ENCODE results near the gene APOA5.
A peak's percentile ranks its signal among the peaks of the same experiment; 100 is the strongest.
"Not testable (repeated sequence)": the region's sequence is repeated elsewhere in the genome, so short reads cannot be mapped to it uniquely, and the experiment has no call there.

Gene APOA5, protein sequence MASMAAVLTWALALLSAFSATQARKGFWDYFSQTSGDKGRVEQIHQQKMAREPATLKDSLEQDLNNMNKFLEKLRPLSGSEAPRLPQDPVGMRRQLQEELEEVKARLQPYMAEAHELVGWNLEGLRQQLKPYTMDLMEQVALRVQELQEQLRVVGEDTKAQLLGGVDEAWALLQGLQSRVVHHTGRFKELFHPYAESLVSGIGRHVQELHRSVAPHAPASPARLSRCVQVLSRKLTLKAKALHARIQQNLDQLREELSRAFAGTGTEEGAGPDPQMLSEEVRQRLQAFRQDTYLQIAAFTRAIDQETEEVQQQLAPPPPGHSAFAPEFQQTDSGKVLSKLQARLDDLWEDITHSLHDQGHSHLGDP

DNA sequence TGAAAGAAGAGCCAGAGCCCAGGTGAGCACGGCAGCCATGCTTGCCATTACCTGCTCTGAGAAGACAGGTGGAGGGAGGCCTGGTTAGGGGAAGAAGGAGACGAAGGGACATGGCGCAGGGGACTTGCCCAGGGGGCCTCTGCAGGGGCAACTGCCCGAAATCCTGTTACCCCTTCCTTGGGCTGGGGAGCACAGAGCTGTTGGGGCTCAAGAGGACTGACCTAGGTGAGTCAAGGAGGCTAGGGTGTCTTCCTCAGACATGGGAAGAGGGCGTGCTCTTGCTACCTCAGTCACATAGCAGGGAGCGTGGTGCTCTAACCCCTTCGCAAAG, at the start of gene APOA5:
Gene APOA5 (minus strand): TSS at position 67 of the 331 bp plus-strand sequence. CDS start 19 bp downstream, at position 48.
- DNase-seq: no peak

DNA sequence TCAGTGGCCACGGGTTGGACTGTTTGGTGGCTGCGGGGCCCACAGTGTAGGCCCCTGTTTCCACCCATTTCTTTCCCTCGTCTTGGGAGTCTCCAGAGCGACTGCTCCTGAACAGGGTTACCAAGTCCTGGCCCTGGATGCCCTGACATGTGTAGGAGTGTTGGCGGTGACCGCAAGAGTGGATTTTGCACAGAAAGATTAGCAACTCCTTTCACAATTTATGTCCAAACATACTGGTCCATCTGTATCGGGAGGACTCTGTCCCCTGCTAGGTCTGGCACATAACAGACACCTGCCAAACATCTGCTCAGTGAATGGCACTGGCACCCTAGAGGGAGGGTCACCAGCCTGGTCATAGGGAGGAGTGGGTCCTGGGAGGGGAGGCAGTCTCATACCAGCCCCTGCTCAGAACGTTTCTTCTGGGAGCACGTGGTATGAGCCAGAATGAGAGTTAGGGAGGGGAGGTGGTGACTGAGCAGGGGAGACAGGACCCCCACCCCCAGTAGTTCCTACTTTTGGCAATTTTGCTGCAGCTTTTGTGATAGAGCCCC, 49.1 kb upstream of the APOA5 start:
- DNase-seq: no peak

DNA sequence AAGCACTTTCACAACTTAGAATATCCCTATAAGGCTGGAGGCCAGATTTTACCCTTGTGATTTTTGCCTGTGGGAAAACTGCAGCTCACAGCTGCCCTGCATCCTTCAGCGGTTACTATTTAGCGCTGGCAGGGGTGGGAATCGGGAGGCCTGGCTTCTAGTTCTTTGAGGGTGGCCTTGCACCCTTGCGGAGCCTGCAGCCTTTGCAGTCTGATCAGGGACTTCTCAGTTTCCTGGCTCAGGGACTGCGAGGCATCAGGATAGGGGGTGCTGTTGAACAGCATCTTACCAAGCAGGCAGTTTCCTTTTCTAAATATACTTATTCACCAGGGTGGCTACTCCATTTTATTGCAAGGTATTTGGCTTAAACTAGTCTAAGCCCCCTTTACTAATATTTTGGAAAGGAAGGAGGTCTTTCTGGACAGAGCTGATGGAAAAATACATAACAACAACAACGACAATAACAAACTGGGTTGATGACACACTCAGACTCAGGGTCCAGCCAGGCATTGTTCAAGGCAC, 48.6 kb upstream of the APOA5 start:
- no peak for DNase-seq

DNA sequence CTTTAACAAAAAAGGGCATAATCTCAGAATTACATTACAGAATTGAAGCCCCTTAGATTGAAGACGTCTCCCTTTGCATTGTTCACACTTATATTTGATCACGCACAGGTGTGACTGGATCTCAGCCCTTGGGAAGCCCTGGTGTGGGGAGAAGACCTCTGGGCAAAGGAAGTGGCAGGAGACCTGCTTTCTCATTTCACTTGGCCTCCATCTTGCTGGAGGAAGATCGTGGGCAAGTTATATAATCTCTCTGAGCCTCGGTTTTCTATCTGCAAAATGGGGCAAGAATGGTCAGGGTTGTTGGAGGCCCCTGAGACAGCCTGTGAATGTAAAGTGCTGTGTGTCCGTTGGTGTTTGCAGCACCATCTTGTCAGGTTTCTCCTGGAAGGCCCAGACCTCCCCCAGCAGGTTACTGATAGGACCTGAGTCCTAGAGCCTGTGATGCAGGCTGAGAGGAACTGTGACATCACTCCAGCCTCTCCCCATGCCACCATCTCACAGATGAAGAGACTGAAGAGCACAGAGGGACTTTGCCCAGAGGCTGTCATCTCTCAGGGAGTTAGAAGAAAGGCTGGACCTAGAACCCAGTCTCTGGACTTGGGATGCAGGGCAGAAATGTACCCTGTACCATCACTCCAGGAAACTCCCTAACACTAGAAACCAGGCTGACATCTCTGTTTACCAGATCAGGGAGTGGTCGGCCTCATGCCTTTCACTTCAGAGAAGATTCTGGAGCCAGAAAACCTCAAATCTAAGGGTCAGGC, 46.8 kb upstream of the APOA5 start:
- no peak for DNase-seq

DNA sequence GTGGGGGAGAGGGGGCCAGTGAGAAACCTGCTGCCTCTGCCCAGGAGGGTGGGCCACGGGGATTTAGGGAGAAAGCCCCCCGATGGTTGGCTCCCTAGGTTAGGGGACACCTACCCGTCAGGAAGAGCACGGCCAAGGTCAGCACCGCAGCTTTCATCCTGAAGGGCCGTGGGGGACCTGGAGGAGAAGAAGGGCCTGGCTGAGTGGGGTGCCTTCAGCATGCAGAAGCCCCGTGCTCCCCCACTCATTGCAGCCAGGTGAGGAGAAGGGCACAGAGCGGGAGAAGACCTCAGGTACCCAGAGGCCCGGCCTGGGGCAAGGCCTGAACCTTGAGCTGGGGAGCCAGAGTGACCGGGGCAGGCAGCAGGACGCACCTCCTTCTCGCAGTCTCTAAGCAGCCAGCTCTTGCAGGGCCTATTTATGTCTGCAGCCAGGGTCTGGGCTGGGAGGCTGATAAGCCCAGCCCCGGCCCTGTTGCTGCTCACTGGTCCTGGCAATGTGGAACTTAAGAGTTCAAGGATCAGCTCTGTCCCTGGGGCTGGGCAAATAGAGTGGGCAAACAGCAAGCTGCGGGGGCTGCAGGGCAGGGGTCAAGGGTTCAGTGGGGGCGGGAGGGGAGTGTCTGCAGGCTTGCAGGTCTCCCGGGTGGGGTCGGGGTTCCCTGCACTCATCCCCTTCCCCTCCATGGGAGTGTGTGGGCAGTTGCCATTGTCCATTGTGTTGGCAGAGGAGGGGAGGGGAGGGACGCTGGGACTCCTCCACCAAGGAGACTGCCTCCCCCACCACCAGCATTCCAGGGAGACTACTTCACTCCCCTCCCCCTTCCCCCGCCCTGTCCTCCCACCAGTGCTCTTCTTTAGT, 45.8 kb upstream of the APOA5 start, which contains the start of gene APOA1:
Gene APOA1 (minus strand): TSS at position 392 of the 861 bp plus-strand sequence. CDS start 235 bp downstream, at position 157.
- no peak for DNase-seq

DNA sequence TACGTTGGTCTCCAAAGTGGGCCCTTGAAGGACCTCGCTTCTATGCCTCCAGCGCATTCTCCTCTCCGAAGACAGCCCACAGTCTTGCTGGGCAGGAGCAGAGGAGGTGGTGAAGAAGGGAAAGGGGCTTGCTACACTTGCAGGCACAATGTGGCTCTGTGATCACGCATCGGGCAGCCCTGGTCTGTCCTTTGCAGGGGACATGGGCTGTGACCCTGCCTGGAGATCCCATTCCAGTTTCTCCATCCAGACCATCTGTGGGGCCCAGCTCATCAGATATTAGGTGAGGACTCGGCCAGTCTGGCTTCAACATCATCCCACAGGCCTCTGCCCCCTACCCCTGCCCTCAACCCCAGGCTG, 44.9 kb upstream of the APOA5 start:
- no peak for DNase-seq

DNA sequence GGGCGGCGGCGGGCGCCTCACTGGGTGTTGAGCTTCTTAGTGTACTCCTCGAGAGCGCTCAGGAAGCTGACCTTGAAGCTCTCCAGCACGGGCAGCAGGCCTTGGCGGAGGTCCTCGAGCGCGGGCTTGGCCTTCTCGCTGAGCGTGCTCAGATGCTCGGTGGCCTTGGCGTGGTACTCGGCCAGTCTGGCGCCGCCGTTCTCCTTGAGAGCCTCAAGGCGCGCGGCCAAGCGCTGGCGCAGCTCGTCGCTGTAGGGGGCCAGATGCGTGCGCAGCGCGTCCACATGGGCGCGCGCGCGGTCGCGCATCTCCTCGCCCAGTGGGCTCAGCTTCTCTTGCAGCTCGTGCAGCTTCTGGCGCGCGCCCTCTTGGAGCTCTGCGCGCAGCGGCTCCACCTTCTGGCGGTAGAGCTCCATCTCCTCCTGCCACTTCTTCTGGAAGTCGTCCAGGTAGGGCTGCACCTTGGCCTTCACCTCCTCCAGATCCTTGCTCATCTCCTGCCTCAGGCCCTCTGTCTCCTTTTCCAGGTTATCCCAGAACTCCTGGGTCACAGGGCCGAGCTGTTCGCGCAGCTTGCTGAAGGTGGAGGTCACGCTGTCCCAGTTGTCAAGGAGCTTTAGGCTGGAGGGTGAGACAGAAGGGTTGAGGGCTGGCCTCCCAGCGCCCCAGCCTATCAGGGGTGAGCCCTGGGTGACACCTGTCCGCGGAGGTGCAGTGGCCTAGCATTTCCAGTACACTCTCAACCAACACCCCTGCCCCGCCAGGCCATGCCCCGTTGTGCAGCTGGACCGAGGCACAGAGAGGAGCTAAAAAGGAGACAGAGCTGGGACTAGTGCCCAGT, 44.3 kb upstream of the APOA5 start:
- DNase-seq: peak; percentile 85

DNA sequence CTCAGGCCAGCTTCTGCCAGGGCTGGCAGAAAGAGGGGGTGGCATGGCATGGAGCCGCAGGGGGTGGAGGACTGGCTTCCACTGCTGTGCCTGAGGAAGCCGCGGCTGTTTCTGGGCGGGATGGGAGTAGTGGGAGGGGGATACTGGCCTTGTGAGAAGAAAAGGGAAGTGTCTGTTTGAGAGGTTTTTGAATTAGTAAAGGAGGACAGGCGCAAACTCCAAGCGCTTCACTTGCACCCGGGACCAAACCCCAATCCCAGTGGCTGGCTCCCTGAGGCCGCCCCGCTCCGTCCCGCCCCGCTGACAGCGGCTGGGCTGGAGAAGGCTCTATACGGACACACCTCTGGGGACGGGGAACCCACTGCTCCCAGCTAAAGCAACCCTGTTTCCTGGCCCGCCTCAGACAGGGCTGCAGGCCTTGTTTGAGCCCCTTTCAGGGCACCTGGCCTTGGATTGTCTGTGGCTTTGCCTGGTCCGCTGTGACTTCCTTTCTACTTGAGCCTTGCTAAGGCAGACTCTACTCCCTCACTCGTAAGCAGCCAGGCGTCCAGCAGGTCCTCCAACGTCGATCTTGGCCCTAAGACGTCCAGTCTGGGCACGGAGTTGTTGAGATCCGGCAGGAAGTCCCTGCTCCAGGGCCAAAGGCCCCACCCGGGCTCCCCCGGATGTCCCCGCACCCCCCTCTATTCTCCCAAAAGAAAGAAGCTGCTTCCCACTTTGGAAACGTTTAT, 43.5 kb upstream of the APOA5 start:
- DNase-seq: no peak

DNA sequence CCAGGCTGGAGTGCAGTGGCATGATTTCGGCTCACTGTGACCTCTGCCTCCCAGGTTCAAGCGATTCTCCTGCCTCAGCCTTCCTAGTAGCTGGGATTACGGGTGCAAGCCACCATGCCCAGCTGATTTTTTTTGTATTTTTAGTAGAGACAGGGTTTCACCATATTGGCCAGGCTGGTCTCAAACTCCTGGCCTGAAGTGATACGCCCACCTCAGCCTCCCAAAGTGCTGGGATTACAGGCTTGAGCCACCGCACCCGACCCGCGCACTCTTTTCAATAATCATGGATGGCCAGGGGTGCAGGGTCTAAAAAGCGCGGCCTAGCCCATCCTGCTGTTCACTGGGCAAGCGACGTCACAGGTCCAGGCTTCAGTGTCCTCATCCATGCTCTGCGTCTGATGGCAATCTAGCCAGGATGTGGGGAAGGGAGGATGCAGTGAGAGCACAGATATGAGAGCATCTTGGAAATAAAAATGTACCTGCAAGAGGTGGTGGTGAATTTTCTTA, 42.9 kb upstream of the APOA5 start:
- DNase-seq: not testable (repeated sequence)

DNA sequence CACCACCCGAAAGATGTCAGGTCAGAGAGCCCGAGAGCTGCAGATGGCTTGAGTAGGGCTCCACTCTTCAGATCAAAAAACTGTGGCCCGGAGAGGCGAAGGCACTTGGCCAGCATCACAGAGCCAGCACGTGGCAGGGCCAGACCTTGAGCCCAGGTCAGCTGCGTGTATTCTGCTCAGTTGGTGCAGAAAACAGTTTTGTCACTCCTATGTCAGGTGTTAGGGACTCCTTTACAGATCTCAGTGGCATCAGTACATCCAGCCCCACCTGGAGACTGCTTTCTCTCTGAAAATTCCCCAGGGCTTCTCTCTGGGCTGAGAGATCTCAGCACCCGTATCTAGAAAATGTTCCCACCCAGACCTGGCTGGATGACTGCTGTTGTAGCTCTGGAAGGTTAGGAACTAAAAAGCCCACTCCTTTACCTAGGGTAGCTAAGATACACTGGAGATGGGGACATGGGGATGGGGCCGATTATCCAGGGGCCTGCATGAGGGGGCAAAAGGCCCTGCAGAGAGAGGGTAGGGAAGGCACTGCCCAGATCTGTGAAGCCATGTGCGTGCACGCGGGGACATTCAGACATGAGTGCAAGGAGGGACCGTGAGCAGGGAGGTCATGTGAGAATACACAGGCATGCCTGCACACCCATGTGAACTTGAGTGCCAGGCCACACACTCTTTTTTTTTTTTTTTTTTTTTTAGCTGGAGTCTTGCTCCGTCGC, 42.3 kb upstream of the APOA5 start:
- DNase-seq: no peak

DNA sequence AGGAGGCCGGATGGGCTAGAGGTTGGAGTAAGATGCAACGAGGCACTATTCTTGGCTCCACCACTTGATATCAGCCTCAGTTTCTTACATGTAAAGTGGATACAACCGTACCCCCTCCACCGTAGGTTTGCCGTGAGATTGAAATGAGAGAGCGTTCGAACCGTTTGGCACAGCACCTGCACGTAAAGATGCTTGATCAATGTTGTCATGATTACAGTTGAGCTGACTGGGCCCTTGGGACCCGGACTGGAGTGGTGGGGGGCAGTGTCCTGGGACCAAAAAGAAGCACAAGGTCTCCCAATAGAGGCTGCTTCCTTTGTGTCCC, 41.8 kb upstream of the APOA5 start:
- no peak for DNase-seq

DNA sequence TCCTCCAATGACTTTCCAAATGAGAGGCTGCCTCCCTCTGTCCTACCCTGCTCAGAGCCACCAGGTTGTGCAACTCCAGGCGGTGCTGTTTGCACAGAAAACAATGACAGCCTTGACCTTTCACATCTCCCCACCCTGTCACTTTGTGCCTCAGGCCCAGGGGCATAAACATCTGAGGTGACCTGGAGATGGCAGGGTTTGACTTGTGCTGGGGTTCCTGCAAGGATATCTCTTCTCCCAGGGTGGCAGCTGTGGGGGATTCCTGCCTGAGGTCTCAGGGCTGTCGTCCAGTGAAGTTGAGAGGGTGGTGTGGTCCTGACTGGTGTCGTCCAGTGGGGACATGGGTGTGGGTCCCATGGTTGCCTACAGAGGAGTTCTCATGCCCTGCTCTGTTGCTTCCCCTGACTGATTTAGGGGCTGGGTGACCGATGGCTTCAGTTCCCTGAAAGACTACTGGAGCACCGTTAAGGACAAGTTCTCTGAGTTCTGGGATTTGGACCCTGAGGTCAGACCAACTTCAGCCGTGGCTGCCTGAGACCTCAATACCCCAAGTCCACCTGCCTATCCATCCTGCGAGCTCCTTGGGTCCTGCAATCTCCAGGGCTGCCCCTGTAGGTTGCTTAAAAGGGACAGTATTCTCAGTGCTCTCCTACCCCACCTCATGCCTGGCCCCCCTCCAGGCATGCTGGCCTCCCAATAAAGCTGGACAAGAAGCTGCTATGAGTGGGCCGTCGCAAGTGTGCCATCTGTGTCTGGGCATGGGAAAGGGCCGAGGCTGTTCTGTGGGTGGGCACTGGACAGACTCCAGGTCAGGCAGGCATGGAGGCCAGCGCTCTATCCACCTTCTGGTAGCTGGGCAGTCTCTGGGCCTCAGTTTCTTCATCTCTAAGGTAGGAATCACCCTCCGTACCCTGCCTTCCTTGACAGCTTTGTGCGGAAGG, 40.9 kb upstream of the APOA5 start:
- DNase-seq: no peak

DNA sequence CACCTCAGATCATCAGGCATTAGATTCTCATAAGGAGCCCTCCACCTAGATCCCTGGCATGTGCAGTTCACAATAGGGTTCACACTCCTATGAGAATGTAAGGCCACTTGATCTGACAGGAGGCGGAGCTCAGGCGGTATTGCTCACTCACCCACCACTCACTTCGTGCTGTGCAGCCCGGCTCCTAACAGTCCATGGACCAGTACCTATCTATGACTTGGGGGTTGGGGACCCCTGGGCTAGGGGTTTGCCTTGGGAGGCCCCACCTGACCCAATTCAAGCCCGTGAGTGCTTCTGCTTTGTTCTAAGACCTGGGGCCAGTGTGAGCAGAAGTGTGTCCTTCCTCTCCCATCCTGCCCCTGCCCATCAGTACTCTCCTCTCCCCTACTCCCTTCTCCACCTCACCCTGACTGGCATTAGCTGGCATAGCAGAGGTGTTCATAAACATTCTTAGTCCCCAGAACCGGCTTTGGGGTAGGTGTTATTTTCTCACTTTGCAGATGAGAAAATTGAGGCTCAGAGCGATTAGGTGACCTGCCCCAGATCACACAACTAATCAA, 40.2 kb upstream of the APOA5 start:
- DNase-seq: no peak

DNA sequence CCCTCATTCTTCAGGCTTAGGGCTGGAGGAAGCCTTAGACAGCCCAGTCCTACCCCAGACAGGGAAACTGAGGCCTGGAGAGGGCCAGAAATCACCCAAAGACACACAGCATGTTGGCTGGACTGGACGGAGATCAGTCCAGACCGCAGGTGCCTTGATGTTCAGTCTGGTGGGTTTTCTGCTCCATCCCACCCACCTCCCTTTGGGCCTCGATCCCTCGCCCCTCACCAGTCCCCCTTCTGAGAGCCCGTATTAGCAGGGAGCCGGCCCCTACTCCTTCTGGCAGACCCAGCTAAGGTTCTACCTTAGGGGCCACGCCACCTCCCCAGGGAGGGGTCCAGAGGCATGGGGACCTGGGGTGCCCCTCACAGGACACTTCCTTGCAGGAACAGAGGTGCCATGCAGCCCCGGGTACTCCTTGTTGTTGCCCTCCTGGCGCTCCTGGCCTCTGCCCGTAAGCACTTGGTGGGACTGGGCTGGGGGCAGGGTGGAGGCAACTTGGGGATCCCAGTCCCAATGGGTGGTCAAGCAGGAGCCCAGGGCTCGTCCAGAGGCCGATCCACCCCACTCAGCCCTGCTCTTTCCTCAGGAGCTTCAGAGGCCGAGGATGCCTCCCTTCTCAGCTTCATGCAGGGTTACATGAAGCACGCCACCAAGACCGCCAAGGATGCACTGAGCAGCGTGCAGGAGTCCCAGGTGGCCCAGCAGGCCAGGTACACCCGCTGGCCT, 38.7 kb upstream of the APOA5 start:
- no peak for DNase-seq

DNA sequence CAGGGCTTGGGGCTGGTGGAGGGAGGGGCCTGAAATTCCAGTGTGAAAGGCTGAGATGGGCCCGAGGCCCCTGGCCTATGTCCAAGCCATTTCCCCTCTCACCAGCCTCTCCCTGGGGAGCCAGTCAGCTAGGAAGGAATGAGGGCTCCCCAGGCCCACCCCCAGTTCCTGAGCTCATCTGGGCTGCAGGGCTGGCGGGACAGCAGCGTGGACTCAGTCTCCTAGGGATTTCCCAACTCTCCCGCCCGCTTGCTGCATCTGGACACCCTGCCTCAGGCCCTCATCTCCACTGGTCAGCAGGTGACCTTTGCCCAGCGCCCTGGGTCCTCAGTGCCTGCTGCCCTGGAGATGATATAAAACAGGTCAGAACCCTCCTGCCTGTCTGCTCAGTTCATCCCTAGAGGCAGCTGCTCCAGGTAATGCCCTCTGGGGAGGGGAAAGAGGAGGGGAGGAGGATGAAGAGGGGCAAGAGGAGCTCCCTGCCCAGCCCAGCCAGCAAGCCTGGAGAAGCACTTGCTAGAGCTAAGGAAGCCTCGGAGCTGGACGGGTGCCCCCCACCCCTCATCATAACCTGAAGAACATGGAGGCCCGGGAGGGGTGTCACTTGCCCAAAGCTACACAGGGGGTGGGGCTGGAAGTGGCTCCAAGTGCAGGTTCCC, 38.0 kb upstream of the APOA5 start, which contains the start of gene APOC3:
Gene APOC3 (plus strand): TSS at position 383 of the 659 bp plus-strand sequence. CDS start 676 bp downstream, outside the sequence.
- no peak for DNase-seq

DNA sequence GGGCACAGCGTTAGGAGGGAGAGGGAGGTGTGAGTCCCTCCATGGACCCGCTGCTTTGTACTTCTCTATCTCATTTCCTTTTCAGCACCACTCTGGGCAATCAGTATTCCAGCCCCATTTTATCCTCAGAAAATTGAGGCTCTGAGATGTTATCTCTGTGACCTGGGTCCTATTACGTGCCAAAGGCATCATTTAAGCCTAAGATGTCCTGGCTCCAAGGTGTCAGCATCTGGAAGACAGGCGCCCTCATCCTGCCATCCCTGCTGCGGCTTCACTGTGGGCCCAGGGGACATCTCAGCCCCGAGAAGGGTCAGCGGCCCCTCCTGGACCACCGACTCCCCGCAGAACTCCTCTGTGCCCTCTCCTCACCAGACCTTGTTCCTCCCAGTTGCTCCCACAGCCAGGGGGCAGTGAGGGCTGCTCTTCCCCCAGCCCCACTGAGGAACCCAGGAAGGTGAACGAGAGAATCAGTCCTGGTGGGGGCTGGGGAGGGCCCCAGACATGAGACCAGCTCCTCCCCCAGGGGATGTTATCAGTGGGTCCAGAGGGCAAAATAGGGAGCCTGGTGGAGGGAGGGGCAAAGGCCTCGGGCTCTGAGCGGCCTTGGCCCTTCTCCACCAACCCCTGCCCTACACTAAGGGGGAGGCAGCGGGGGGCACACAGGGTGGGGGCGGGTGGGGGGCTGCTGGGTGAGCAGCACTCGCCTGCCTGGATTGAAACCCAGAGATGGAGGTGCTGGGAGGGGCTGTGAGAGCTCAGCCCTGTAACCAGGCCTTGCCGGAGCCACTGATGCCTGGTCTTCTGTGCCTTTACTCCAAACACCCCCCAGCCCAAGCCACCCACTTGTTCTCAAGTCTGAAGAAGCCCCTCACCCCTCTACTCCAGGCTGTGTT, 37.2 kb upstream of the APOA5 start:
- no peak for DNase-seq
